Measurements from ENCODE around the gene PITPNM1.

DNA sequence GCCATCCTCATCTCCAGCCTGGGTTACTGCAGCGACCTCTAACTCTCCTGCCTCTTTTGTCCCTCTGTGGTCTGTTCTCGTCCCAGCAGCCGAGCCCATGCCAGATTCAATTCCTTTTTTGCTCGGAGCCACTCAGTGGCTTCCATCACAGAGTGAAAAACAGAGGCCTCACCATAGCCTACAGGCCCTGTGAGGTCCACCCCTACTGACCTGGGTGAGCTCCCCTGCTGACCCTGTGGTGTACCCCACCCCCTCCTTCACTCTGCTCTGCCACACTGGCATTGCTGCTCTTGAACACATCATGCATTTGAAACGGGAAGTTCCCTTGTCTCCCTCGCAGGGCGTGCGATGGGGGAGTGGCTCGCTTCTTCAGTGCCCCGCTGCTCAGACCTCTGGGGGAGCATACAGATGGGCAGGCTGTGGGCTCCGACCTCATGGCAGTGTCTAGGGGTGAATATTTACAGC, 20.3 kb downstream of the PITPNM1 start:
- TF ChIP-seq CTCF (IDR thresholded peaks at IDR 0.05) (no peak), EP300 (IDR thresholded peaks at IDR 0.05) (no peak), POLR2AphosphoS5 (IDR thresholded peaks at IDR 0.05) (no peak)

Data from sigmoid colon (tissue), 4 donors.